HG03159 (cell line): Measurements from ENCODE around the gene PRR33.
A peak's percentile ranks its signal among the peaks of the same experiment; 100 is the strongest.

Experiments
- ATAC-seq: cut with Tn5 transposase; IDR thresholded peaks from one replicate; pipeline ENCODE4 v1.9.1; 2021; ENCODE audit warnings: mild to moderate bottlenecking, moderate library complexity; ENCODE audit not compliant: unreplicated experiment

The PRR33 gene

GRCh38 chr11:1852877-1853276 is 38.8 kb downstream of the PRR33 start, which contains the start of gene LSP1:
LSP1 (plus strand) TSS chr11:1853084; CDS start chr11:1853145, 61 bp downstream.
- peak; percentile 40 for ATAC-seq

DNA sequence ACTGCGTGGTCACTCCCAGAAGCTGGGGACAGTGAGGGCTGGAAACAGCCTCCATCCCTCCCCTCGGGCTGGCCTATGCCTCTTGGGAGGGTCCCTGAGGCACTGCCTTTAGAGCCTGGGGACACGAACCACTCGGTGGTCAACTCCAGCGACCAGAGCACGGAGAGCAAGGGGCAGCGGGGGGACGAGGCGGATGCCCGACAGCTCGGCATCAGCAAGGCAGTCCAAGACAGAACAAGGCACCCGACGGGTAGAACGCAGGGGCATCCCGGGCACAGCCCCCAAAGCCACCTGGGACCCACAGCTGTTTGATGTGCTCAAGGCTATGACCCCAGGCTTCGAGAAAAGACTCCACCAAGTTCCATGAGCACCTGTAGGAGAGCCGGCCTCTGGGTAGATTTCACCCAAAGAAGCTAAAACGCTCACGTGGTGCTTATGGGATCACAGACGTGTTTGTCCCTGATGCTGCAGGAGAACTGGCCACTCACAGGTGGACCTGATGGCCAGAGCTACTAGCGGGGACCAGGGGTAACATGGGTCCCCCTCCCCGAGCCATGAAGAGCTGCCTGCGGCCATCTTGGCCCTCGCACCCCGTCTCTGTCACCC is 39.3 kb downstream of the PRR33 start:
- no peak for ATAC-seq

GRCh38 chr11:1851468-1852180 is 40.1 kb downstream of the PRR33 start:
- no peak for ATAC-seq

GRCh38 chr11:1848640-1849430 is 42.9 kb downstream of the PRR33 start:
- ATAC-seq = no peak

GRCh38 chr11:1847926-1848639 is 43.6 kb downstream of the PRR33 start:
- no peak for ATAC-seq

DNA sequence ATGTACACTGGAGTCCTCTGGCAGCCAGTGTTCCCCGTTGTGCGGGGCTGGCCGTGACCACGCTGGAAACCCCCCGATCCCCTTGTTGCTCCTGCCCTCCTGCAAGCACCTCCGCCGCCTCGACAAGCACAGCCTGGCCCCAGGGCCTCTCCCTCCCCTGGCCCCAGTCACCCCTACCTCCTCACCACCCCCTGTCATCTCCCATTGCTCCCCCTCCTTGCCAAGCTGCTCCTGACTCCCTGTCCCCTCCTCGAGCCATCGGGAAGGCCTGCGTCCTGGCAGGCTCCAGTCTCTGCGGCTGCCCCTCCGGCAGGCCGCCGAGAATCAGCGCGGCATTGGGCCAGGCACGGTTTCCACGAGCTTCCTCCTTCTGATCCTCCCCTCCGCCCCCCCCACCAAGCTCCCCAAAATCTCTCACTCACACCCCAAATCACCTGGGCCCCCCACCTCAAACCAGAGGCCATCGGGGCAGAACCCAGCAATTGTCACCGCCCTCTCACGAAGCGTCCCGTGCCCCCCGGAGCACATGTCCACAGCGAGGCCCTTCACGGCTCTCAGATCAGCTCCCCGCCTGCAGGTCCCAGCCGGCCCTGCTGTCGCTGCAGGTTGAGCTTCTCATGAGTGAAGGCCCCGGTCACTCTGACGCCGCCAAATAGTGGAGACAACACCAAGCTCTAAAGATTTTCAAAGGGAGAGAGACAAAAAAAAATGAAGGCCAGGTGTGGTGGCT is 44.5 kb downstream of the PRR33 start:
- ATAC-seq = no peak

DNA sequence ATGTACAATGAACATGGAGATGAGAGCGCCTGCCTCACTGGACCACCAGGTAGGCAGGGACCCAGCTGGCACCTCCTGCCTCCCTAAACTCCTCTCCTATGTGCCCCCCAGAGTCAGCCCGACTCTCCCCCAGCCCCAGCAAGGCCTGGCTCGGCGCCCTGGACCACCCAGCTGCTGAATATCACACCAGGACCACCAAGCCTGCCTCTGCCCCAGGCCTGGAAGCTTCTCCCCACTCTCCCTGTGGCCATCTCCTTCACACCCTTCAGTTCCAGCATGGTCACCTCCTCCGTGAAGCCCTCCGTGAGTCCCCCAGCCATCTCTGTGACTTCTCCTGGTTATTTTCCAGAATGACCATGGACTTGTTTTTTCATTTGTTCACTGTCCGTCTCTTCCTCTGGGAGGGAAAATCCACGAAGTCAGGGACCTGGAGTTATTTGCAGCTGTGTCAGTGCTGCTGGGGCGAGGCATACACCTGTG is 45.2 kb downstream of the PRR33 start:
- no peak for ATAC-seq

- no peak for ATAC-seq
Measured at GRCh38 chr11:1845561-1846452, 45.9 kb downstream of the PRR33 start.

DNA sequence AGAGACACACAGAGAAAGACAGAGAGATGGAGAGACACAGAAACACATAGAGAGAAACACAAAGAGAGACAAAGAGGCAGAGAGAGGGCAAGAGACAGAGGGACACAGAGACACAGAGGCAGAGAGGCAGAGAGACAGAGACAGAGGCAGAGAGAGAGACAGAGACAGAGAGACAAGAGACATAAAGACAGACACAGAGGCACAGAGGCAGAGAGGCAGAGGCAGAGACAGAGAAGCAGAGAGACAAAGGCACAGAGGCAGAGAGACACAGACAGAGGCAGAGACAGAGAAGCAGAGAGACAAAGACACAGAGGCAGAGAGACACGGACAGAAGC is 46.6 kb downstream of the PRR33 start:
- ATAC-seq = no peak

GRCh38 chr11:1844221-1845094 is 47.2 kb downstream of the PRR33 start:
- ATAC-seq = no peak

- no peak for ATAC-seq
Measured at GRCh38 chr11:1843796-1844195, 47.9 kb downstream of the PRR33 start.

GRCh38 chr11:1843098-1843473 is 48.6 kb downstream of the PRR33 start:
- ATAC-seq = no peak

DNA sequence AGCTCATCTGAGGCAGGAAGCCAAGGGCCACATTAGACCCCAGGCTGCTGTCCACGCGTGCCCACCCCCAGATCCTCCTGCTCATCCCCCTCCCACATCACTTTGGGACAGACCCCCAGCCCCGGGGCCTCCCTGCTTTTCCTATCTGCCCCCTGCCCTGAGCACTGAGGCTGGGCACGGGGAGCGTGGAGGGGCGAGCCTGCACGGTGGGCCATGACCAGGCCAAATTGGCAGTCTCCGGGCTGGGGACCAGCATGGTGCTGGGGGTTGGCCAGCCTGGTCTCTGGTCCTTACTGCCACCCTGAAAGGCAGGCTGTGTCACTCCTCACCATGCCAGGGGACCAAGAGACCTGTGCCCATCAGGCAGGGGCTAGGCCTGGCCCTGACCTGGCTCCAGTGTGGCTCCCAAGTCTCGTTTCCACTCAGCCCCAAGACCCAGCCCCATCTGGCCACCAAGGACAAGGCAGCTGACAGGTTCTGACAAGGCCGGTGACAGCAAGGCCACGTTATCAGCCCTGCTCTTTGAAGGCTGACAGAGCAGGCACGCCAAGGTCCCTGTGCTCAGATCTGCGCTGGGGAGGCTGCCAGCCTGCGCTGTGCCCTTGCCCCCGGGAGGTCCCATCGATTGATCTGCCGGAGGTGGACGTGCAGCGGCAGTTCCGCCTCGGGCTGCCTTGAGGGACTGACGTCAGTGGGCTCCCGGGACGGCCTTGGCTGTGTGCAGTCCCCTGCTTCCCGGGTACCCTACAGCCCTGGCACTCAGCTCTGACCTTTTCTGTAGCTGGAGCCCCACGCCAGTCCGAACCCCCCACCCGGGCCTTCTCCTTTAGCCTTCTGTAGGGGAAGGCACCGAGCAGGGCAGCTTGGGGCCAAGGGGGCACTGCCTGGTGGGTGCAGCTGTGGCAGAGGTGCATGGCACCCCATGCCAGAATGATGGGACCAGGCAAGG is 49.3 kb downstream of the PRR33 start:
- no peak for ATAC-seq

DNA sequence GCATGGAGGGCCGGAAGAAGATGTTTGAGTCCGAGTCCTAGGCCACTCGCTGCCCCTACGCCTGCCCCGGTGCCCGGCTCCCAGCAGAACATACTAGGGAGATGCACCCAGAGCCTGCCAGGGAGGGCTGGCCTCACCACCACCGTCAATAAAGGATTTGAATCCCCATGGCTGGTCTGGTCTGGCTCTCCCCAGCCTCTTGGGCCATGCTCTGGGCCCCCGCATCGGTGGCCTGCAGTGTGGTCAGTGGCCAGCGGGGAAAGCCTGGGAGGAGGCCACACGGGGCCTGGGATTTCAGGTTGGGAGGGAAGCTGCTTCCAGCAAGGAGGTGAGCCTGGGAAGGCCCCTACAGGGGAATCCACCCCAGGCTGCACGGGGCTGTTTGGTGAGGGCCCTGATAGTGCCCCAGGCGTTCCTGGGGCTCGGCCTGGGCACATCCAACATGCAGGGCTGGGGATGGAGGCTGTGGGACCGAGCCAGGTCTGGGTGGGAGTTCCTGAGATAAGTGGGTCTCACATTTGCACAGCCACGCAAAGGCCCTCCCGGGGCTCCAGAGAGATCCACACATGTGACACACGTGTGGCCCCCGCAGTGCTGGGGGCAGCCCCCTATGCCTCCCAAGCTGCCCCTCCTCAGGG is 50.1 kb downstream of the PRR33 start:
- no peak for ATAC-seq

GRCh38 chr11:1840780-1841480 is 50.8 kb downstream of the PRR33 start:
- no peak for ATAC-seq
